Erythroblast (primary cell): ENCODE measurements around the gene AMOTL2.

Source experiments
- GATA1 ChIP-seq: IDR thresholded peaks from 2 replicates; pipeline ENCODE4 v1.6.1; 2011; ENCODE audit warnings: low read depth, mild to moderate bottlenecking, control low read depth, low read length, moderate library complexity
- POLR2A ChIP-seq: IDR thresholded peaks from 2 replicates; pipeline ENCODE4 v1.6.1; 2011; ENCODE audit warnings: mild to moderate bottlenecking, low read length

GRCh38 chr3:134325061-134325705, 49.1 kb downstream of the AMOTL2 start:
- TF ChIP-seq POLR2A, result no peak
- no peak for TF ChIP-seq GATA1
